ENCODE data around the gene ATXN1L.
A peak's percentile ranks its signal among the peaks of the same experiment; 100 is the strongest.
"Not testable (repeated sequence)": the region's sequence is repeated elsewhere in the genome, so short reads cannot be mapped to it uniquely, and the experiment has no call there.

The ATXN1L gene

DNA sequence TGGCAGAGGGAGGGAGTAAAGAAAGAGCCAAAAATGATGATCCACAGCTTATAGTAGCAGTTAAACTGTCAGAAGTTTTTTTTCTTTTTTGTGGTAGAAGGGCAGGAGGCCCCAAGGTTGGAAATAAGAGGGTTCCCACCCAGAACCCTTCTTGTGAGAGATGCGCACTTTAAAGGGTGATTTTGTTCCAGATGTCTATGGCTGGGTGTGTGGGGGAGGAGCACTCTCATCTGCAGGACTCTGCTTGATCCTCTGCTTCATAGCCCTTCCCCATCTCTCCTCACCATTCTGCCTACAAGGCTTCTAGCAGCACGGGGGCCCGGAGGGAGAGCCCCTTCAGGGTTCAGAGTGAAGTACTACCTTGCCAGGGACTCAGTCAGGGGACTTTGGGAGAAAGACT is 6.4 kb downstream of the ATXN1L start:
- no peak for DNase-seq (ENCODE audit: low read depth)

DNA sequence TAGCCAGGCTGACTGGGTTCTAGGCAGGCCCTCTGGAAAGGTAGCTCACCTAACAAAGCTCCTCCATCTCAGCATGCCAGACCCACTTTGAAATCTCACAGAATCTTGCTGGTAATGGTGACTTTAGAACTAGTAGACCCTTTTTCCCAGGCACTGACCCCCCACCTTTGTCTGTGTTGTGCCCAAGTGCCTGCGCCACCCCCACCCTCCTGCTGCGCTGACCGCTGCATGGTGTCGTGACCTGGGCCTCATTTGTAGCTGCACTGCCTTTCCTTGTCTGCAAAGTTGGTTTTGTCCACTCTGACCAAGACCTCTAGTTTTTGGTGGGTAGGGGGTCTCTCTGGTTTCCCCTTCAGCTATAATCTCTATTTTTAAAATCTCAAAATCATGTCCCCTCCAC is 6.8 kb downstream of the ATXN1L start:
- no peak for DNase-seq (ENCODE audit: low read depth)

DNA sequence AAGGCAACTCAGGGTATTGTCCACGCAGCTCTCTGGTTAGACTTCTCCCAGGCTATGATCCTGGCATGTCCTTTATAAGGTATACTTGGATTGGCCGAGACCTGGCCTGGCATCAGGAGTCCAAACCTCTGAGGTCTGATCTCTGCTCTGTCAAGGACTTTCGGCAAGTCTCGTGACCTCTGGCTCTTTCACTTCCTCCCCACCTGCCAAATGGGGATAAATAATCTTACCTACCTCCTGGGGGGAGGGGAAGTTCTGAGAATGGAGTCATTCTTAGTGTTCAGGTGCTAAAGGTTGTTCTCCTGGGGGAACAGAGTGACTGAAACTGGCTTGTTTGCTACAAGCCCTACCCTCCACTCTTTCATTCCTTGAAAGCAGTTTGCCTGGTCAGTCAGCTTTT is 7.6 kb downstream of the ATXN1L start:
- no peak for DNase-seq (ENCODE audit: low read depth)

DNA sequence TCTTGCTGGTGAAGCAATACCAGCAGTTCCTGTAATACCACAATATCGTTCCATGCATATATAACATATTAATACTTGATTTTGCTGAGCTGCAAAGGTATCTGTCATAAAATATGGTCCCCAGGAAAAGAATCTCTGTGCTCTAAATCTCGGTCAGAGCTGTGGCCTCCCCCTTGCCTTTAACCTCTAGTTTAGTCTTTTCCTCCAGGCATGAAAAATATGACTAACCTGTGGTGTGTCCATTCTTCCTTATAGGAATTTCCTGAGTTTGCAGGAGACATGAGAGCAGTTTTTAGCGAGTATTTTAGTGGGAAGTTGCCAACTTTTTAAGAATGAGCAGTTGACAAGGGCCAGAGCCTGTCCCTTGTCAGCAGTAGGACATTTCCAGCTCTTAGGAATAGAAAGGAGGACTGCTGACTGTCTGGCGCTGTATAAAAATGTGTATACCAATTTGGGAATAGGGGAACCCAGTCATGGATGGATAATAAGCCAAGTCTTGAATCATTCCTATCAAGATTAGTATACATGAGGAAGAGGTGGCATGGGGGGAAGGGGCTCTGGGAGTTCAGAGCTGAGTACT is 8.7 kb downstream of the ATXN1L start:
- DNase-seq (ENCODE audit: low read depth): no peak

DNA sequence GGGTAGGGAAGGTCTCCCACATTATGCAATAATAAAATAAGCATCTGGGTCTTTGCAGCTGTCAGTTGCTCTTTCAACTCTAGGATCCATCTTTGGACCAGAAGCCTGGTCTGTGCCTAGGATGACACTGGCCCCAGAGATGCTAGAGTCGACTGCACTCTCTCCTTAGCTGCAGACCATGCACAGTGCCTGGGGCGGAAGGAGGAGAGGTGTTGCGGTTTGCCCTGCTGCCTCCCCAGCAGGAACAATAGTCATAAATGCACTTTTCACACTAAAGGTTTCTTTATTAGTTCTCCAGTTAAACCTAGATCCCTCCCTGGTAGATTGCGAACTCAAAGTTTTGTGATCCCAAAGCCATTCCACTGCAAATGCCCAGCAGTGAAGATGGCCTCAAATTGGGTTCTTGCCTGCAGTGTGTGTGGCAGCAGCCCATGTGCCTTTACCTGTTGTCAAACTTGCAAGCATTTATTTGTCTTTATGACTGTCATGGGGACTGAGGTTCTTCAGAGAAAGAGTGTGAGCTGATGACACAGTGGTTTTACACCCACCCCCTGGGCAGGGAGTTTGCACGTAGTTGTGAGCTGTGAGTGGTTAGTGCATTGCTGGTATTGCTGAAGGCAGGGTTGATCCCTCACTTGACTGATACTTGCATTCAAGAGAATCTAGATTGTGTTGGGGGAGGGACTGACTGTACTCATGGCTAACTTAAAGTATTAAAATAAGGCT is 10.3 kb downstream of the ATXN1L start:
- DNase-seq (ENCODE audit: low read depth): no peak

DNA sequence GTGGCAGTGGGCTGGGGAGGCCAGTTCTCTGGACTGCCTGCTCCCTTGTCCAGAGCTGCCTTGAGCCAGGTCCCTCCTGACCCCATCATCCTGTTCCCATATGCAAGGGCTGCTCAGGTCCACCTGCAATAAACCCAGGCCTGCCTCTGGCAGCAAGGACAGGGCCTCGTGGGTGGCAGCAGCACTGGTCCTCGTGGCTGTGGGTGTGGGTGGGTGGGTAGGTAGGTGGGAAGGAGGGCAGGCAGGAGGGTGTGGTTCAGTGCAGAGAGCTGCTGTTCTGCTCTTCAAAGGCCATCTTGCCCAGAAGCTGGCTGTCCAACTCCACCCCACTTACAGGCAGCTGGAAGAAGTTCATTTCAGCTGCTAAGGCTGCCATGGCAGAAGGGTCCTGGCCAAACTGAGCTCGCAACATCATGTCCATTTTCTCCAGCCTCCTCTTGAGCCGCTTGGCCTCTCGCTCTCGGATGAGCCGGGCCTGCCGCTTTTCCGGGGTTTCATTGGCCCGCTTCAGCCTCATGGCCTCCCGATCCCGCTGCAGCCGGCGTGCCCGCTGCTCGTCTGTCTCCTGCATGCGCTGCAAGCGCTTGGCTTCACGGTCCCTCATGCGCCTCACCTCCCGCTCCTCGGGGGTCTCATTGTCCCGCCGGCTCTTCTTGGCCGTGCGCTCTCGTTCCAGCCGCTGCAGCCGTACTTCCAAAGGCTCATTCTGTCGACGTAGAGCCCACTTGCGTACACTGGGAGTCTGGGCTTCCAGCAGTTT is 14.2 kb downstream of the ATXN1L start:
- DNase-seq (ENCODE audit: low read depth): no peak

DNA sequence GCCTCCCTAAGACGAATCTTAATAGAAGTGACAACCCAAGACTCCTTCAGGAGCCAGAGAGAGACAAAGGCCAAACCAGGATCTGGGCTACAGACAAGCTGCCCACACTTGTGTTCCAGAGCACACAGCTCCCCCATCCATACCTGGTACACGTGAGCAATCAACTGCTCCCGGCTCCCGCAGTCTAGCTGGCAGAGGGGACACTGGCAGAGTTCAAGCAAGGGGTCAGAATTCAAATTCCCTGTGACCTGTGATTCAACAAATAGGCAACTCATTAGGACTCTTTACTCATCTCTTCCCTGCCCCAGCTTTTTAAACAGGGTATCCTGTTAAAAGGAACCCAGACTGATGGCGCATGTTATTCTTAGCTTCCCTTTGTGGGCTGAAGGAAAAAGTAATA is 18.2 kb downstream of the ATXN1L start:
- no peak for DNase-seq (ENCODE audit: low read depth)

DNA sequence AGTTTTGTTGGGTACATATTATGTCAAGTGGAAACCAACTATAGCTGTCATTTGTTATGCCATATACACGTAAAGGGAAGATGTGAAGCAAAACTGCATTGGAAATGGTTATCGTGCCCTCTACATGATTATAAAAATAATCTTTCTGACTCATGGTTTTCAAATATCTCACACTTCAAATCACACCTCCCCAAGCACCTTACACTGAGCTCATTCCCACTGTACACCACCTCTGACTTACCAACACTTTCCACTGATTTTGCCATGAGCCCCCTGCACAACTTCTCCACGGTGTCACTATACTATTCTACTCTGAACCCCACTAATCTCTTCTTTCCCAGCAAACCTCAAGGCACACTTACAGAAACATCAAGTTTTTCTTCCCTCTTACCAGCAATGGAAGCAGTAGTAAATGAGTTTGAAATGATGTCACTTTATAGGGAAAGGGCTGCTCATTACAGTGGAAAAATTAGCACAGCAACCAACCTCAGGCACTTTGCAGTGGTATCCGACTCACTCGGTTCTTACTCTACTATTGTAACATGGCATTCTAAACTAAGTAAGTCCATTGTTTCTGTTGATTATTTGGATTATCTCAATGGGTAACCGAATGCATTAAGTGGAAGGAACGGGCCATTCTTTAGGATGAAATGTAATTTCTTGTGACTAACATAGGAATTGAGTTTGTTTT is 19.5 kb downstream of the ATXN1L start:
- no peak for DNase-seq (ENCODE audit: low read depth)

DNA sequence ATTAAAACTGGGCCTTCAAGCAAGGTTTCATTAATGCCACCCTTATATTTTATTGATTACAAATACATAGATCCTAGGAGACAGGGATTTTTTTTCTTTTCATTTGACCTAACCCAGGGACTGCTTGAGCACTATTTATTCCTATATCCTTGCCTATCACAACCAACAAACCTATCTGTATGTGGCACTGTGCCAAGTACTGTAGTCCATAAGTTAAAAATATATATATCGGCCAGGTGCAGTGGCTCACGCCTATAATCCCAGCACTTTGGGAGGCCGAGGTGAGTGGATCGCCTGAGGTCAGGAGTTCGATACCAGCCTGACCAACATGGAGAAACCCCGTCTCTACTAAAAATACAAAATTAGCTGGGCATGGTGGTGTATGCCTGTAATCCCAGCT is 21.4 kb downstream of the ATXN1L start:
- DNase-seq (ENCODE audit: low read depth): not testable (repeated sequence)

DNA sequence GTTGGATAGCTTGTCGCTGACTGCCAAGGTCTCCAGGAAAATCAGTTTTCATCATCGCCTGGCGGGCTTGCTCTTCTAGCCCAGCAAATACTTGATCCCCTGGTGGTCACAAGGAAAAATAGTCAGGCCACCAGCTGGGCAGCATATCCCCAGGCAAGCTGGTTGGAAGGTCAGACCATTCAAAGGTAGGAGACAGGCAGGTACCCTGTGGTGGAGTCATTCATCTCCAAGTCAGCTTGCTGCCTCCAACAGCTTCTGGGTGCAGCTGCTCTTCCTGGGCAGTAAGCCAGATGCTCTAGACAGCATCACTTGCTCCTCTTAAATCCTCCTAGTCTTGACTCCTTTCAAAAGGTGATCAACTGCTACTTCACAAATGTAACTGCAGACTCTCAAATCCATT is 22.2 kb downstream of the ATXN1L start:
- no peak for DNase-seq (ENCODE audit: low read depth)

DNA sequence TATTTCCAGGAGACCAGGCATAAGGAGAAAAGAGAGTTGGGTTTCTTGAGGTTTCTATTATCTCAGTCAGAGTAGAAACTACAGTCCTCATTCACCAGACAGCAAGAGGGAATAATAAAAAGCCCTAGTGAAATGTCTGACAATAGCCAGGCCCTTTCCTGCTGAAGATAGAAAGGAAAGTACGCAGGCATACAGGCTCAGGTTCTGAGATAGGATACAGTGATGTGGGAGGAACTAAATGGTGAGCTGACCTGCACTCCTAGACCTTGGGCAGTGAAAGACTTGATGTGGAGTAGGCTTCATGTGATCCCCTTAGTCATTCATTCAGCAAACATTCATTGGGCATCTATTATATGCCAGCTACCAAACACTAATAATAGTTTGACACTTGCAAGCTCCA is 23.3 kb downstream of the ATXN1L start:
- no peak for DNase-seq (ENCODE audit: low read depth)

DNA sequence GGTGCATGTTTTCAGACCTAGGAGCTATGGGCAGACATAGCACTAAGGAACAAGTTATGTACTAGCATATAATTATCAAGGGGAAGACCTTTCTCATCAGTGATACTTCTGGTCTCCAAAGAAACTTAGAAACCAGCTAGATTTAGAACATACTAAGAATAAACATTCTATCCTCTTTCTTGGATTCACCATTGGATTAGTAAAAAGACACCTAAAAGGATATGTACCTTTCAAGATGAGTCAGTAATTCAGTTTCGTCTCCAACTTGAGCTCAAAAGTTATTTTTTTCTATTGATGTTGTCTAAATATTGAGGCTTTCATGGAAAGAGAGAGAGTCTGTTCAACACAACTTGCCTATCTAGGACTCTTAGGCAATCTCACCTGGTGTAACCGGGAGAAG is 25.0 kb downstream of the ATXN1L start:
- DNase-seq (ENCODE audit: low read depth): no peak

DNA sequence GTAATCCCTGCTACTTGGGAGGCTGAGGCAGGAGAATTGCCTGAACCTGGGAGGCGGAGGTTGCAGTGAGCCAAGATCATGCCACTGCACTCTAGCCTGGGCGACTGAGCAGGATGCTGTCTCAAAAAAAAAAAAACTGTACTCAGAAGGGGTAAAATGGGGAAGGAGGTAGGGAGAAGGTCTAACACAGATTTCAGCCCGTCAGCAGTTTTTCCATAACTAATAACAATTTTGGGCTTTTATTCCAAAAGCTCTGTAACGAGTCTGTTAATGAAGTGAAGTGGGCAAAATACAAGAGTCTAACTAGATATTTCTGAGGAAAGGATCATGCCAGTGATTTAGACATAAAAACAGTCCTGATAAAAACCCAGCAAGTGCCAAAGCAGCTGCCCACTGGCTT is 27.4 kb downstream of the ATXN1L start:
- no peak for DNase-seq (ENCODE audit: low read depth)

DNA sequence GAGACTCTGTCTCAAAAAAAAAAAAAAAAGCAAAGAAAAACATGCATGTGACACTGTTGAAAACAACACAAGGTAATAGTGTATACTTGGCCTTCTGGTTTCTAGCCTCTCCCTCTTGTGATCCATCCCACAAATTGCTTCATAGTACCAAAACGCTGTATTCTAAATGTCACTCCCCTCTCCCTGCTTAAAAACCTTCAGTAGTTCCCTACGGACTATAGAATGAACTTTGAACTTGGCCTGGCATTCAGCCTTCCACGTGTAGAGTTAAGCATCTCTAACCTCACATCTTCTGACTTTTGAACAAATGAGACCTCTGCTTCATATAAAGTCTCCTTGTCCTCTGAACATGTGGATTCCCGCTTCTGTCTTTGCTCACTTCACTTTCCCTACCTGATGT is 33.1 kb downstream of the ATXN1L start:
- no peak for DNase-seq (ENCODE audit: low read depth)

DNA sequence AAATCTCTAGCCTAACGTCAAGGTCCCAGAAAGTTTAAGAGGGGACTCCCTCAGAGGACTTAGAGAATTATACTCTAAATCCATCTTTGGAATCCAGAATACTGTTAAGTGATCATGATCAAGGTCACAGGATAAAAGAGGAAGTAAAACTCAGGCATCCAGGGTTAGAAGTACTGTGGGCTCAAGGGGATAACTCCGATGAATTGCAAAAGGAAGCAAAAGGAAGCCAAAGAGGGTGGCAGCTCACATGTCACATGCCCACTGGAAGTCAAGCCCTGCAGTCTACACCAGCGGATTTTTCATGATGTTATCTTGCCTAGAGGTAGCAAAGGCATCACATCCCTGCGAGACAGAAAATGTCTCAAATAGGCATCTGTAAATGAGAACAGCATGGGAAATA is 34.4 kb downstream of the ATXN1L start:
- DNase-seq (ENCODE audit: low read depth): no peak

DNA sequence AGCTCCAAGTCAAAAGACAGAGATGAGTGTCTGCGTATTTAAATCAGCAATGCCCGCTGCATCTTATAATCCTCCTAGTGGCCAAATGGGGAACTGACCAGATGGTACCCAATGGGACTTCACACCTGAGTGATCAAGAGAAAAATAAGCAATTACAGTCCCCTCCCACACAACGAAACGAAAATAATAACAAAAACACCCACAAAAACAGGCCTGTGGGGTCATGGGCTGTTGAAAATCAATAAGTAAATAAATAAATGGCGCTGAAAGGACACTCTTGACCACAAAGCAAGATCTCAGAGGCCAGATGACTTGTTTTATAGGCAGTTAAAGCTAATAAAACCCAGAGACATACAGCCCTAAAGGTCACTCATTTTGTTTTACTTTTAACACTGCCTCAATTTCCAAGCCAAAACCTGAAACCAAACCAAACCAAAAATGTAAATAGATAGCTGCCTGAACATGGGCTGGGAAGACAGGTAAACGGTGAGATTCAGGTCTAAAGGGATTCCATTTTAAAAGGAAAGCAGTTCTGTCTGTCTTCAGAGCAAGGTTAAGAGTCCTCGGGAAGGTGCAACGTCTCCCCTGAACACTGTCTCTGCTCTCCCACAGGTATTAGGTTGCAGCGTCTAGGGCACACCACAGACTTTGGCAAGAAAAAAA is 36.9 kb downstream of the ATXN1L start:
- DNase-seq (ENCODE audit: low read depth): peak; percentile 45

DNA sequence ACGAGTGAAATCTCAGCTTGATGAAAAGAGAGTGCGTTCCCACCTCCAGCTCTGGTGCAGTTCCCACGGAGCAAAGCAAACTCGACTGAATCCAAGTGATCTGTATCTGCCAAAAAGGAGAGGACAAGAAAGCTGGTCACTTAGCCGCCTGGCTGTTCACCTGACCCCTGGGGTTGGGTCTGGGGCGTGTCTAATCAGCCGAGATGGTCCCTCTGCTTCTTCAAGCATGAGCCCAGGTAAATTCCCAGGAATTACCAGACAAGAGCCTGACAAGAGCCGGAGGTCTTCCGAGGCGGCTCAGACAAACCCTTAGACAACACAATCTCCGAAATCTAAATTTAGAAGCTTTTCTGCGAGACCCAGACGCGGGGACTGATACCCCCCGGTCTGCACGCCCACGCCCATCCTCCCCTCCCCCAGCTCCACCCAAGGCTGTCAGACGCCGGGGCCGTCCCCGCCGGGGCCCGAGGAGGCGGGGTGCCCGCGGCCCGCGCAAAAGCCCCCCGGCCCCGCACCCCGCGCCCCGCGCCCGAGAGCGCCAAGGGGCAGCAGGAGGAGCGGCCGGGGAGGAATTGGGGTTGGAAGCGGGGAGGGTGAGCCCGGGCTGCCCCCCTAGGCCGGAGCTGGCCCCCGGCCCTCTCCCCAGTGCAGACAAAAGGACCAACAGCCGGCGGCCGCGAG is 37.5 kb downstream of the ATXN1L start:
- DNase-seq (ENCODE audit: low read depth): no peak

DNA sequence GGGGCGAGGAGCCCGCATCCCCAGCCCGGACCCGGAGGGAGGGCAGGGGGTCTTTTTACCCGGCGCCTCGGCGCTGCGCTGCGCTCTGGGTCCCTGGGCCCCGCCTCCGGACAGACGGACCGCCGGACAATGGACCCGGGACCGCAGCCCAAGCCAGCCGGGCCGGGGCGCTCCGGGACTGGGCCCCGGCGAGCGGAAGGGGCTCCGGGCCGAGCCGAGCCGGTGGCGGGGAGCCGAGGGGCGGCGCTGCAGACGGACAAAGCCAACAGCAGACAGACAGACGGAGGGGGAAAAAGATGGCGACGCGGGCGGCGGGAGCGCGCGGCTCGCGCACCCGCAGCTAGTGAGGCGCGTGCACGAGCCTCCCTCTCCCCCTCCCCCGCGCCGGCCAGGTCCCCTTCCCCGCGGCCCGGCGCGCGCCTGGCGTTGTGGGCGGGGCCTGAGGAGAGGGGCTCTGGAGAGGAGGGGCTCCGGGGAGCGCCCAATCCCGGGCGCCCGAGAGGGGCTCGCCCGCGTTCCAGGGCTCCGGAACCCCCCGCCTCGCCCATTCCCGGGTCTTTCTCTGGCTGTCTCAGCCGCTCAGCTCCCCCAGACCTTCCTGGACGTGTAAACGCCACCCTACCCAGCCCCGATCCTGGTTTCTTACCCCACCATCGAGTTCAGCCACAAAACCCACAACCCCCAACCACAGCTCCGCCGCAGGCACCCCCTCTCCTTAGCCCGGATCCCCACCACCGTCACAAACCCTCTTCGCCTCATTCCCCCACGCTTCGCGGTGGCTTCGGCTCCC is 38.3 kb downstream of the ATXN1L start, which contains the start of gene ZNF821:
ZNF821 (minus strand) TSS at position 334 of the 790 bp plus-strand sequence. CDS start 4,236 bp downstream, outside the sequence.
- DNase-seq (ENCODE audit: low read depth): peak; percentile 20

DNA sequence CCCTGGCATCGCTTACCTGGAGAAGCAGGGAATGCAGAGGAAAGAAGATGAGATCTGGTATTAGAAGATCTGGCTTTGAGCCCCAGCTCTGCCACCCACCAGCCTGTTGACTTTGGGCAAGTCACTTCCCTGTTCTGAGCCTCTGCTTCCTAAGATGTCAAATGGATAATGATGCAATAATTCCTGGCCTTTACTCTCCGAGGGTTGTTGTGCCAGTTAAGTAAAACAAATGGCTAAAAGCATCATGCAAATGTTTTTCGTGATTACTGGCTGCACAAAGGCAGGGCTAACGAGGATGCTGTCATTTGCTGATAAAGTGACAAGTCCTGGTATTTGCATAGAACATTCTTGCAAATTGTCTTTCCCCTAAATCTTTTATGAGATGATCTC is 39.5 kb downstream of the ATXN1L start:
- DNase-seq (ENCODE audit: low read depth): no peak

DNA sequence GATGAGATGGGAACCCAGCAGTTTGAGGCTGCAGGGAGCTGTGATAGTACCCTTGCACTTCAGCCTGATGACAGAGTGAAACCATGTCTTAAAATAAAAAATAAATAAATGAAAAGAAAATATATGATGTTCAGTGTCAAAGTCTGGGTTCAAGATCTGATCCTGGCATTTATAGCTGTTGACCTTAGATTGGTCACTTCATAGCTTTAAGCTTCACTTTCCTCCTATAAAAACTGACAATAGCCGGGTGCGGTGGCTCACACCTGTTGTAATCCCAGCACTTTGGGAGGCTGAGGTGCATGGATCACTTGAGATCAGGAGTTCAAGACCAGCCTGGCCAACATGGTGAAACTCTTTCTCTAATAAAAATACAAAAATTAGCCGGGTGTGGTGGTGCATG is 43.4 kb downstream of the ATXN1L start:
- DNase-seq (ENCODE audit: low read depth): no peak

DNA sequence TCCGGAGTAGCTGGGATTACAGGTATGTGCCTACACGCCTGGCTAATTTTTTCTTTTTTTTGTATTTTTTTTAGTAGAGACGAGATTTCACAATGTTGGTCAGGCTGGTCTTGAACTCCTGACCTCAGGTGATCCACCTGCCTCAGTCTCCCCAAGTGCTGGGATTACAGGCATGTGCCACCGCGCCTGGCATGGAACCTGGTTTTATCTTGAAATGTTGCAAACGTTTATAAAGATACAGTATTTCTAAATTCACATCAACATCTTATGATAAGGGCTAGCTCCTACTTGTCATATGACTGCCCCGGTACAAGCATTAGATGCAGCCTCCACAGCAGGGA is 48.1 kb downstream of the ATXN1L start:
- no peak for DNase-seq (ENCODE audit: low read depth)

Measured in GM04504 (cell line).